Heart left ventricle (tissue), 16 donors: Measurements from ENCODE around the gene MYO15A. TPM values are rescaled to one million over a fixed set of nuclear protein-coding genes. Genes with fewer than 3 reads are reported as not detected.

Source experiments
- ATAC-seq, 4 donors: fragments of 200-7000 bp; cut with Tn5 transposase; one replicate each; pipeline ENCODE4 v1.9.1; 2020 to 2022; ENCODE audit warnings: moderate library complexity in 4 of 4, mild to moderate bottlenecking in 3 of 4, moderate number of reproducible peaks in 1 of 4
- DNase-seq, 5 donors: peaks; one replicate each; pipeline ENCODE4 v3.0.0-alpha.2; 2020
- H3K27ac ChIP-seq, 12 donors: fragments of 200-600 bp; sonication (generic) in 4 of 12; one replicate each; pipeline versions ENCODE4 v1.5.0 to v1.8.0; 2016 to 2022; ENCODE audit warnings: mild to moderate bottlenecking in 2 of 12
- H3K27me3 ChIP-seq, 9 donors: fragments of 200-600 bp; sonication (generic) in 2 of 9; one replicate each; pipeline versions ENCODE4 v1.5.1 to v1.8.0; 2016 to 2022; ENCODE audit warnings: mild to moderate bottlenecking in 3 of 9
- H3K36me3 ChIP-seq, 9 donors: fragments of 200-600 bp; sonication (generic) in 2 of 9; one replicate each; pipeline versions ENCODE4 v1.5.0 to v1.8.0; 2018 to 2022; ENCODE audit warnings: mild to moderate bottlenecking in 2 of 9
- H3K4me1 ChIP-seq, 12 donors: fragments of 200-600 bp; sonication (generic) in 4 of 12; one replicate each; pipeline versions ENCODE4 v1.5.0 to v1.8.0; 2016 to 2022; ENCODE audit warnings: mild to moderate bottlenecking in 3 of 12
- H3K4me3 ChIP-seq, 12 donors: fragments of 200-600 bp; sonication (generic) in 4 of 12; one replicate each; pipeline versions ENCODE4 v1.5.0 to v1.8.0; 2017 to 2022; ENCODE audit warnings: mild to moderate bottlenecking in 9 of 12, moderate library complexity in 4 of 12
- H3K9me3 ChIP-seq, 12 donors: fragments of 200-600 bp; sonication (generic) in 4 of 12; one replicate each; pipeline versions ENCODE4 v1.5.0 to v1.8.0; 2016 to 2022; ENCODE audit warnings: mild to moderate bottlenecking in 1 of 12
- CTCF ChIP-seq, 12 donors: fragments of 200-600 bp; sonication (generic) in 4 of 12; IDR thresholded peaks; one replicate each; pipeline versions ENCODE4 v1.5.0 to v1.8.0; 2018 to 2022; ENCODE audit warnings: antibody characterized with exemption in 12 of 12, mild to moderate bottlenecking in 5 of 12
- POLR2A ChIP-seq, 2 donors: fragments of 450-650 bp; IDR thresholded peaks; one replicate each; pipeline ENCODE4 v1.6.1; 2017; ENCODE audit warnings: antibody characterized with exemption in 2 of 2, mild to moderate bottlenecking in 2 of 2, moderate library complexity in 2 of 2
- WGBS, 4 donors: extraction: QIAGEN DNeasy Blood & Tissue Kit in 2 of 4; methylation state at CpG; one replicate each; pipeline versions ENCODE4 v1.1.5 to v1.1.7; 2013 to 2018; 5-methylcytosine and 5-hydroxymethylcytosine counted together
- intact Hi-C, 10 donors: fragments of 100-400 bp; cut with DNase I; formaldehyde crosslinking; loops; one replicate each; pipeline versions ENCODE4 v1.11.1 to v1.14.2; 2022
- polyA plus RNA-seq, 2 donors: library from polyadenylated mRNA; stranded (reverse); fragments of 200-250 nt; gene quantifications; one replicate each; pipeline ENCODE4 v1.2.3, GENCODE V29; 2013
- total RNA-seq, 9 donors: library from RNA; depleted of rRNA in 2 of 9; stranded (reverse); fragments of >200 nt in 2 of 9; fragmentation: NEBNext Ultra II Directional in 3 of 9; extraction: Animal tissue kit (Norgen Biotek cat#: 25700) in 3 of 9; gene quantifications; one replicate each; pipeline versions ENCODE4 v1.1.0 to v1.2.4, GENCODE V29; 2016 to 2023
- donor health status: ischemic (EF 13 %, LVEDD 7.1; RV severe dilation, severe dysfunction).
- donor health status: healthy with polysubstance abuse.
- donor health status: DM: no; HTN: yes; CAD: no.
- donor health status: DM: no; HTN: no; CAD: no.
- donor health status: ischemic (EF 25% LVEDD 6.9; RV normal size, moderate dysfunction).
- donor health status: ischemic (EF 25% LVEDD 5.7; RV mildly dilated, moderate dysfunction).
- donor health status: healthy.
- donor health status: DM: yes; HTN: yes; CAD: no.
- donor health status: ischemic (EF 35%, LVEDD 5.7; RV mildly dilated, moderate dysfunction).
- donor health status: nonischemic (EF 11% LVEDD 7.7; RV severe dilation, severe dysfunction).
- donor health status: DM: yes; HTN: yes; CAD: no.
- donor health status: PGD.
- donor health status: ischemic (EF 29% LVEDD 5.4; RV normal size, mild dysfunction).
- donor health status: nonischemic (EF 23%, LVEDD 6.1; RV moderate dilation, normal function).

The MYO15A gene
- total and polyA plus RNA-seq, 11 donors: 0.12 to 0.53 (median 0.35) TPM; not detected in 2

- H3K27me3 ChIP-seq: no peaks in the 10 kb centered on the region
- peak in 3 of 4 donors; percentile 8 to 35 (median 27) for ATAC-seq
- TF ChIP-seq CTCF (IDR thresholded peaks at IDR 0.05) (peak in 1 of 12 donors; percentile 11), POLR2A (IDR thresholded peaks at IDR 0.05) (no peak)
- peaks cover 28 to 88% (median 79%) of the 10 kb centered on the region in 12 donors for H3K4me1 ChIP-seq
- H3K4me3 ChIP-seq: peak overlapping the region in 10 of 12 donors; percentile 5 to 99 (median 90)
- H3K9me3 ChIP-seq: no peaks in the 10 kb centered on the region
- DNase-seq: peak in 4 of 5 donors; percentile 29 to 54 (median 46)
- 30 to 35% (median 31%) methylated on average over 9 of the region's 9 CpGs for WGBS, 4 donors
- intact Hi-C loops: loop anchor here in 2 of 10 donors (5.0 kb wide), 2 partner anchors 46 to 69 kb away; partner anchors contain the start of gene FLII (in 1 of the 2)
- H3K27ac ChIP-seq: peak overlapping the region in 11 of 12 donors; percentile 24 to 99 (median 96)
- H3K36me3 ChIP-seq: peaks cover 0 to 48% (median 12%) of the 10 kb centered on the region in 9 donors
Measured at GRCh38 chr17:18187821-18188761, 79.5 kb downstream of the MYO15A start.

GRCh38 chr17:18190628-18191235 lies 82.2 kb downstream of the MYO15A start:
- peak overlapping the region; percentile 31 to 75 (median 58) for H3K27ac ChIP-seq

GRCh38 chr17:18191236-18191667 lies 82.7 kb downstream of the MYO15A start:
- no peaks in the 10 kb centered on the region for H3K9me3 ChIP-seq
- ATAC-seq (peak; percentile 1 to 59 (median 16)), DNase-seq (peak in 4 of 5 donors; percentile 47 to 64 (median 56))
- intact Hi-C loops: loop anchor here in 3 of 10 donors (5.0 to 10.0 kb wide), 2 partner anchors 46 to 49 kb away; no protein-coding TSS in a partner anchor
- TF ChIP-seq POLR2A (IDR thresholded peaks at IDR 0.05): no peak
- TF ChIP-seq CTCF (IDR thresholded peaks at IDR 0.05): no peak
- 8 to 22% (median 13%) methylated on average over 3 of the region's 3 CpGs for WGBS, 4 donors
- peak overlapping the region; percentile 31 to 75 (median 58) for H3K27ac ChIP-seq
- peaks cover 23 to 97% (median 74%) of the 10 kb centered on the region in 12 donors for H3K4me1 ChIP-seq
- H3K36me3 ChIP-seq: peaks cover 0 to 66% (median 36%) of the 10 kb centered on the region in 9 donors
- H3K27me3 ChIP-seq: no peaks in the 10 kb centered on the region
- H3K4me3 ChIP-seq: peak overlapping the region in 3 of 12 donors; percentile 9 to 16 (median 15)

More at GRCh38 chr17:18190628-18191235, 82.2 kb downstream of the MYO15A start:
- Histone ChIP-seq H3K4me3 (peak overlapping the region in 3 of 12 donors; percentile 9 to 16 (median 15)), H3K36me3 (peaks cover 0 to 62% (median 31%) of the 10 kb centered on the region in 9 donors), H3K27me3 (no peaks in the 10 kb centered on the region), H3K9me3 (no peaks in the 10 kb centered on the region), H3K4me1 (peaks cover 25 to 98% (median 79%) of the 10 kb centered on the region in 12 donors)
- TF ChIP-seq CTCF (IDR thresholded peaks at IDR 0.05) (no peak), POLR2A (IDR thresholded peaks at IDR 0.05) (no peak)
- DNase-seq (no peak), ATAC-seq (no peak)
- intact Hi-C loops: loop anchor here in 3 of 10 donors (5.0 to 10.0 kb wide), 2 partner anchors 46 to 48 kb away; no protein-coding TSS in a partner anchor
- 28 to 40% (median 31%) methylated on average over 3 of the region's 3 CpGs for WGBS, 4 donors
